ENCODE results near the gene BICD2. TPM values are rescaled to one million over a fixed set of nuclear protein-coding genes. Genes with fewer than 3 reads are reported as not detected.

Gene BICD2
- total and polyA plus RNA-seq, 2 donors (not counting 1 experiment from before 2014, with no cell fraction given) = 33.2 to 49.5 TPM

GRCh38 chr9:92740446-92740961 lies 24.1 kb downstream of the BICD2 start:
- ATAC-seq (ENCODE audit: low read depth) (no peak), DNase-seq (peak; percentile 56)
- no peaks in the 10 kb centered on the region for H3K27me3 ChIP-seq (replicated peaks in 1 of 4; ENCODE audit: control extremely low read depth in 1 of 4, control insufficient read depth in 3 of 4, insufficient read depth in 4 of 4, low read length in 3 of 4)
- peaks cover 80% of the 10 kb centered on the region for H4K20me1 ChIP-seq (ENCODE audit: control insufficient read depth, insufficient read depth, low read length, poor library complexity, severe bottlenecking)
- 60% methylated on average over 2 of the region's 7 CpGs for WGBS (ENCODE audit: insufficient coverage)
- peak overlapping the region; percentile 50 for H3K9ac ChIP-seq (ENCODE audit: low read length)
- intact Hi-C loops (cut with micrococcal nuclease) = no loop called here
- Mint-ChIP-seq H3K4me3 (peak overlapping the region; percentile 74), H3K27me3 (no peaks in the 10 kb centered on the region), H3K4me1 (peaks cover 87% of the 10 kb centered on the region), H3K9me3 (ENCODE audit: insufficient read depth) (no peaks in the 10 kb centered on the region), H3K27ac (peak overlapping the region; percentile 67)
- CTCF ChIA-PET = interaction anchor here (1.1 to 4.3 kb wide), 3 partner anchors 12 to 24 kb away, joined by 4 to 15 read pairs (median 7); partner anchors contain the start of gene BICD2
- peak overlapping the region; percentile 0 to 63 for H3K27ac ChIP-seq (ENCODE audit: low read length in 2 of 2)
- peaks cover 65 to 87% of the 10 kb centered on the region in 2 donors for H3K4me1 ChIP-seq (ENCODE audit: control insufficient read depth in 2 of 2, insufficient read depth in 2 of 2, low read length in 2 of 2)
- no peak for TF ChIP-seq EZH2 (IDR thresholded peaks at IDR 0.05; ENCODE audit: borderline replicate concordance, insufficient read depth, low read depth, low read length, poor library complexity, severe bottlenecking)
- TF ChIP-seq CTCF (IDR thresholded peaks at IDR 0.05) = no peak
- POLR2A ChIA-PET = interaction anchor here (0.9 kb wide), 1 partner anchor 11 kb away, joined by 3 read pairs; no protein-coding TSS in a partner anchor
- H3K36me3 ChIP-seq (replicated peaks in 1 of 2; ENCODE audit: control extremely low read depth in 1 of 2, control insufficient read depth in 1 of 2, extremely low read depth in 1 of 2, insufficient read depth in 2 of 2, low read length in 1 of 2) = peaks cover 0 to 2% of the 10 kb centered on the region in 2 experiments
- peaks cover 99% of the 10 kb centered on the region for H3K79me2 ChIP-seq (ENCODE audit: control insufficient read depth, insufficient read depth, low read length)
- no peaks in the 10 kb centered on the region for H3K9me3 ChIP-seq (ENCODE audit: control extremely low read depth in 1 of 3, control insufficient read depth in 2 of 3, insufficient read depth in 1 of 3, low read length in 2 of 3)
- H2AFZ ChIP-seq (ENCODE audit: insufficient read depth, low read depth, low read length, poor library complexity, severe bottlenecking) = peak overlapping the region; percentile 30
- H3K4me3 ChIP-seq (ENCODE audit: control extremely low read depth in 1 of 5, extremely low read depth in 1 of 5, insufficient read depth in 1 of 5, low read depth in 2 of 5, low read length in 4 of 5) = peak overlapping the region in 3 of 5 experiments; percentile 9 to 59 (median 47)
- peak overlapping the region; percentile 69 for H3K4me2 ChIP-seq (replicated peaks; ENCODE audit: low read depth, low read length, poor library complexity, severe bottlenecking)

DNA sequence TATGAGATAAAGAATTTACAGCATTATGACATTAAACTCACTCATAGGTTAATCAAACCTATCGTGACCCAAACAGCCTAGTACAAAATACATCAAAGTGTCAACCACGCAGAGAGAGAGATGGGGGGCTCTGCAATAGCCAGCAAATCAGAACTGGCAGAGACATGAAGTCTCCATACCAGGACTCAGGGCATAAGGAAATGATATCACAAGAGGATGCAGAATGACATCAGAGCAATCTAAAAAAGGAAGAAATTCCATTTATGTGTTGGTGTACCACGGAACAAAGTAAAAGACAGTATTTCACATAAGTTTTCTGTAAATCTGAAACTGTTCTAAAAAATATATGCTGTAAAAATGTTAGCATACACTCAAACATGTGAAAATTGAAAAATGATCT lies 24.6 kb downstream of the BICD2 start:
- Histone ChIP-seq H3K27ac (ENCODE audit: low read length in 2 of 2) (peak overlapping the region; percentile 16 to 63), H3K79me2 (ENCODE audit: control insufficient read depth, insufficient read depth, low read length) (peaks cover 99% of the 10 kb centered on the region), H3K36me3 (replicated peaks in 1 of 2; ENCODE audit: control extremely low read depth in 1 of 2, control insufficient read depth in 1 of 2, extremely low read depth in 1 of 2, insufficient read depth in 2 of 2, low read length in 1 of 2) (peaks cover 0 to 2% of the 10 kb centered on the region in 2 experiments), H4K20me1 (ENCODE audit: control insufficient read depth, insufficient read depth, low read length, poor library complexity, severe bottlenecking) (peaks cover 80% of the 10 kb centered on the region), H3K27me3 (replicated peaks in 1 of 4; ENCODE audit: control extremely low read depth in 1 of 4, control insufficient read depth in 3 of 4, insufficient read depth in 4 of 4, low read length in 3 of 4) (no peaks in the 10 kb centered on the region), H3K4me1 (ENCODE audit: control insufficient read depth in 2 of 2, insufficient read depth in 2 of 2, low read length in 2 of 2) (peaks cover 70 to 87% of the 10 kb centered on the region in 2 donors), H3K4me3 (ENCODE audit: control extremely low read depth in 1 of 5, extremely low read depth in 1 of 5, insufficient read depth in 1 of 5, low read depth in 2 of 5, low read length in 4 of 5) (peak overlapping the region in 1 of 5 experiments; percentile 17), H3K4me2 (replicated peaks; ENCODE audit: low read depth, low read length, poor library complexity, severe bottlenecking) (peak overlapping the region; percentile 69), H2AFZ (ENCODE audit: insufficient read depth, low read depth, low read length, poor library complexity, severe bottlenecking) (no peak overlapping the region), H3K9me3 (ENCODE audit: control extremely low read depth in 1 of 3, control insufficient read depth in 2 of 3, insufficient read depth in 1 of 3, low read length in 2 of 3) (no peaks in the 10 kb centered on the region), H3K9ac (ENCODE audit: low read length) (peak overlapping the region; percentile 23)
- TF ChIP-seq EZH2 (IDR thresholded peaks at IDR 0.05; ENCODE audit: borderline replicate concordance, insufficient read depth, low read depth, low read length, poor library complexity, severe bottlenecking) = no peak
- TF ChIP-seq CTCF (IDR thresholded peaks at IDR 0.05) = no peak
- POLR2A ChIA-PET = interaction anchor here (0.6 to 0.9 kb wide), 2 partner anchors 11 to 368 kb away, joined by 3 to 7 read pairs; no protein-coding TSS in a partner anchor
- no peaks in the 10 kb centered on the region for H3K27me3 Mint-ChIP-seq
- H3K9me3 Mint-ChIP-seq (ENCODE audit: insufficient read depth) = no peaks in the 10 kb centered on the region
- peak overlapping the region; percentile 67 for H3K27ac Mint-ChIP-seq
- DNase-seq = no peak
- WGBS (ENCODE audit: insufficient coverage) = no CpG with 5 or more reads among the region's 3 CpGs
- intact Hi-C loops (cut with micrococcal nuclease) = no loop called here
- H3K4me1 Mint-ChIP-seq = peaks cover 87% of the 10 kb centered on the region
- CTCF ChIA-PET = interaction anchor here (1.1 to 4.3 kb wide), 4 partner anchors 11 to 51 kb away, joined by 4 to 15 read pairs (median 6); partner anchors contain the start of gene BICD2
- peak overlapping the region; percentile 74 for H3K4me3 Mint-ChIP-seq
- ATAC-seq (ENCODE audit: low read depth) = no peak
